Measurements from ENCODE around the gene MEGF9. TPM values are rescaled to one million over a fixed set of nuclear protein-coding genes. Genes with fewer than 3 reads are reported as not detected.

The MEGF9 gene
- total and polyA plus RNA-seq, 2 donors (not counting 1 experiment from before 2014, with no cell fraction given), result 3.5 to 11.3 TPM

DNA sequence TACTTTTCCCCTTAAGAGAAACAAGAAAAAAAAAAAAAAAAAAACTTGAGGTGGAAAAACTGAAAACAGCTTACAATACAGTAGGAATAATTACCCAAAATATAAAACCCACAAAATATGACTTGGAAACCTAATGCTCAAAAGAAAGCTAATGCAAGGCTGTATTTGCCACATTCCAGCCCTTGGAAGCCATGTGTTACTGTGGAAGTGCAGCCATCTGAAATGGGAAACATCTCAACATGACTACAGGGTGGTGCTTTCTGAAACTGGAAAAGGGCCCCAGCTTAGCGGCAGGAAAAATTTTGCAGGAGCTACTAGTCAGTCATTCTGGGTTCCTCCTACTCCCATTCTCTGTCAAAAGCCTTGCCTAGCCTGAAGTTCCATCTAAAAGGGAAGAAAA, 154.7 kb downstream of the MEGF9 start:
- peaks cover 38% of the 10 kb centered on the region for H4K20me1 ChIP-seq (ENCODE audit: control insufficient read depth, insufficient read depth, low read length, poor library complexity, severe bottlenecking)
- no peak overlapping the region for H3K9ac ChIP-seq (ENCODE audit: low read length)
- DNase-seq (no peak), ATAC-seq (ENCODE audit: low read depth) (no peak)
- H3K79me2 ChIP-seq (ENCODE audit: control insufficient read depth, insufficient read depth, low read length), result peaks cover 40% of the 10 kb centered on the region
- TF ChIP-seq EZH2 (IDR thresholded peaks at IDR 0.05; ENCODE audit: borderline replicate concordance, insufficient read depth, low read depth, low read length, poor library complexity, severe bottlenecking), result no peak
- TF ChIP-seq, protein P1, sequence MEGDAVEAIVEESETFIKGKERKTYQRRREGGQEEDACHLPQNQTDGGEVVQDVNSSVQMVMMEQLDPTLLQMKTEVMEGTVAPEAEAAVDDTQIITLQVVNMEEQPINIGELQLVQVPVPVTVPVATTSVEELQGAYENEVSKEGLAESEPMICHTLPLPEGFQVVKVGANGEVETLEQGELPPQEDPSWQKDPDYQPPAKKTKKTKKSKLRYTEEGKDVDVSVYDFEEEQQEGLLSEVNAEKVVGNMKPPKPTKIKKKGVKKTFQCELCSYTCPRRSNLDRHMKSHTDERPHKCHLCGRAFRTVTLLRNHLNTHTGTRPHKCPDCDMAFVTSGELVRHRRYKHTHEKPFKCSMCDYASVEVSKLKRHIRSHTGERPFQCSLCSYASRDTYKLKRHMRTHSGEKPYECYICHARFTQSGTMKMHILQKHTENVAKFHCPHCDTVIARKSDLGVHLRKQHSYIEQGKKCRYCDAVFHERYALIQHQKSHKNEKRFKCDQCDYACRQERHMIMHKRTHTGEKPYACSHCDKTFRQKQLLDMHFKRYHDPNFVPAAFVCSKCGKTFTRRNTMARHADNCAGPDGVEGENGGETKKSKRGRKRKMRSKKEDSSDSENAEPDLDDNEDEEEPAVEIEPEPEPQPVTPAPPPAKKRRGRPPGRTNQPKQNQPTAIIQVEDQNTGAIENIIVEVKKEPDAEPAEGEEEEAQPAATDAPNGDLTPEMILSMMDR (IDR thresholded peaks at IDR 0.05), result no peak
- peaks cover 4 to 5% of the 10 kb centered on the region in 2 donors for H3K4me1 ChIP-seq (ENCODE audit: control insufficient read depth in 2 of 2, insufficient read depth in 2 of 2, low read length in 2 of 2)
- no peak overlapping the region for H2AFZ ChIP-seq (ENCODE audit: insufficient read depth, low read depth, low read length, poor library complexity, severe bottlenecking)
- Mint-ChIP-seq H3K4me3 (no peak overlapping the region), H3K27me3 (no peaks in the 10 kb centered on the region), H3K27ac (no peak overlapping the region), H3K4me1 (peaks cover 18% of the 10 kb centered on the region), H3K9me3 (ENCODE audit: insufficient read depth) (no peaks in the 10 kb centered on the region)
- H3K36me3 ChIP-seq (replicated peaks in 1 of 2; ENCODE audit: control extremely low read depth in 1 of 2, control insufficient read depth in 1 of 2, extremely low read depth in 1 of 2, insufficient read depth in 2 of 2, low read length in 1 of 2), result peaks cover 13 to 49% of the 10 kb centered on the region in 2 experiments
- H3K4me3 ChIP-seq (ENCODE audit: control extremely low read depth in 1 of 5, extremely low read depth in 1 of 5, insufficient read depth in 1 of 5, low read depth in 2 of 5, low read length in 4 of 5), result no peak overlapping the region
- no peaks in the 10 kb centered on the region for H3K27me3 ChIP-seq (replicated peaks in 1 of 4; ENCODE audit: control extremely low read depth in 1 of 4, control insufficient read depth in 3 of 4, insufficient read depth in 4 of 4, low read length in 3 of 4)
- H3K27ac ChIP-seq (ENCODE audit: low read length in 2 of 2), result no peak overlapping the region
- 93% methylated on average over 1 of the region's 1 CpG for WGBS (ENCODE audit: insufficient coverage)
- POLR2A ChIA-PET, result interaction anchor here (0.5 to 0.7 kb wide), 2 partner anchors 15 to 17 kb away, joined by 3 to 7 read pairs; no protein-coding TSS in a partner anchor
- intact Hi-C loops (cut with micrococcal nuclease), result no loop called here
- no peaks in the 10 kb centered on the region for H3K9me3 ChIP-seq (ENCODE audit: control extremely low read depth in 1 of 3, control insufficient read depth in 2 of 3, insufficient read depth in 1 of 3, low read length in 2 of 3)
- CTCF ChIA-PET, result interaction anchor here (0.6 kb wide), 1 partner anchor 36 kb away, joined by 5 read pairs; no protein-coding TSS in a partner anchor
- H3K4me2 ChIP-seq (replicated peaks; ENCODE audit: low read depth, low read length, poor library complexity, severe bottlenecking), result no peak overlapping the region

DNA sequence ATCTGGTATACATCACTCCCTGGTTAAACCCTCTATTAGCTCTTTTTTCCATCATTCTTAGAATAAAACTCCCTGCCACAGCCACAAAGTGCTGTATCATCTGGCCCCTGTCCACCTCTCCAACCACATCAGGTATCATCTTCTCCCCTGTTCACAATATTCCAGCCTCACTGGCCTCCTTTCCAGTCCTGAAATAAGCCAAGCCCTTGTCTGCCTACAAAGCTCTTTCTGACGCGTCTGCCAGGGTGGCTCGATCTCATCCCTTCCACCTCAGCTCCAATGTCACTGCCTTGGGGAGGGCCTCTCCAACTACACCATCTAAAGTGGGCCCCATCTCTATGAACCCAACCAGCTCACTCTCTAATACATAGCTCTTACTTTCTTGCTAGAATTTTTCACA, 155.8 kb downstream of the MEGF9 start:
- intact Hi-C loops (cut with micrococcal nuclease), result no loop called here
- Mint-ChIP-seq H3K27me3 (no peaks in the 10 kb centered on the region), H3K4me1 (peaks cover 18% of the 10 kb centered on the region), H3K27ac (no peak overlapping the region), H3K4me3 (no peak overlapping the region), H3K9me3 (ENCODE audit: insufficient read depth) (no peaks in the 10 kb centered on the region)
- Histone ChIP-seq H3K4me3 (ENCODE audit: control extremely low read depth in 1 of 5, extremely low read depth in 1 of 5, insufficient read depth in 1 of 5, low read depth in 2 of 5, low read length in 4 of 5) (no peak overlapping the region), H3K4me1 (ENCODE audit: control insufficient read depth in 2 of 2, insufficient read depth in 2 of 2, low read length in 2 of 2) (peaks cover 4 to 5% of the 10 kb centered on the region in 2 donors), H4K20me1 (ENCODE audit: control insufficient read depth, insufficient read depth, low read length, poor library complexity, severe bottlenecking) (peaks cover 33% of the 10 kb centered on the region), H3K4me2 (replicated peaks; ENCODE audit: low read depth, low read length, poor library complexity, severe bottlenecking) (no peak overlapping the region), H3K79me2 (ENCODE audit: control insufficient read depth, insufficient read depth, low read length) (peaks cover 33% of the 10 kb centered on the region), H3K36me3 (replicated peaks in 1 of 2; ENCODE audit: control extremely low read depth in 1 of 2, control insufficient read depth in 1 of 2, extremely low read depth in 1 of 2, insufficient read depth in 2 of 2, low read length in 1 of 2) (peaks cover 14 to 43% of the 10 kb centered on the region in 2 experiments), H3K27ac (ENCODE audit: low read length in 2 of 2) (no peak overlapping the region), H3K27me3 (replicated peaks in 1 of 4; ENCODE audit: control extremely low read depth in 1 of 4, control insufficient read depth in 3 of 4, insufficient read depth in 4 of 4, low read length in 3 of 4) (no peaks in the 10 kb centered on the region), H2AFZ (ENCODE audit: insufficient read depth, low read depth, low read length, poor library complexity, severe bottlenecking) (no peak overlapping the region), H3K9ac (ENCODE audit: low read length) (no peak overlapping the region), H3K9me3 (ENCODE audit: control extremely low read depth in 1 of 3, control insufficient read depth in 2 of 3, insufficient read depth in 1 of 3, low read length in 2 of 3) (no peaks in the 10 kb centered on the region)
- TF ChIP-seq, protein P1 (IDR thresholded peaks at IDR 0.05), result no peak
- TF ChIP-seq EZH2 (IDR thresholded peaks at IDR 0.05; ENCODE audit: borderline replicate concordance, insufficient read depth, low read depth, low read length, poor library complexity, severe bottlenecking), result no peak
- 97% methylated on average over 3 of the region's 3 CpGs for WGBS (ENCODE audit: insufficient coverage)
- no peak for ATAC-seq (ENCODE audit: low read depth)
- POLR2A ChIA-PET, result no interaction called here
- CTCF ChIA-PET, result no interaction called here
- DNase-seq, result no peak
